K562 (cell line): ENCODE data around the gene PLCB4.

Experiments used
- CBX8 ChIP-seq: fragments of 200-600 bp; sonication (generic); IDR thresholded peaks from 2 replicates; pipeline ENCODE4 v1.6.1; 2012; ENCODE audit warnings: borderline replicate concordance, mixed run types, low read depth, mild to moderate bottlenecking, moderate library complexity, mixed read lengths, low read length, control low read depth, inconsistent platforms; ENCODE audit not compliant: poor library complexity, severe bottlenecking; ENCODE audit errors: extremely low read depth
- KAT7 ChIP-seq: sonication (generic); formaldehyde crosslinking; IDR thresholded peaks from 2 replicates; pipeline ENCODE4 v1.8.0; 2022; ENCODE audit warnings: missing genetic modification reagents, mild to moderate bottlenecking, borderline replicate concordance
- KDM5B ChIP-seq: fragments of 200-600 bp; sonication (generic); IDR thresholded peaks from 2 replicates; pipeline ENCODE4 v1.6.1; 2012; ENCODE audit warnings: low read depth, mild to moderate bottlenecking, moderate library complexity, low read length, control low read depth, inconsistent platforms; ENCODE audit not compliant: insufficient replicate concordance
- PRPF4 ChIP-seq: fragments of 200-400 bp; formaldehyde crosslinking; IDR thresholded peaks from one replicate; pipeline ENCODE4 v1.6.1; 2017; ENCODE audit warnings: low read length, low read depth, mild to moderate bottlenecking; ENCODE audit not compliant: insufficient read depth, poor library complexity, severe bottlenecking
- ZNF551 ChIP-seq: fragments of 250-450 bp; sonication (Bioruptor Pico); IDR thresholded peaks from 2 replicates; pipeline ENCODE4 v1.5.0; 2021; ENCODE audit warnings: mild to moderate bottlenecking, moderate library complexity

- no peak for TF ChIP-seq KDM5B
- no peak for TF ChIP-seq PRPF4
- TF ChIP-seq KAT7, result no peak
- TF ChIP-seq ZNF551 (CRISPR knock-in tag), result no peak
- TF ChIP-seq CBX8, result no peak
Measured at GRCh38 chr20:9143926-9144325, 75.0 kb downstream of the PLCB4 start.
